Spinal cord (tissue), 10 donors: ENCODE results near the gene TRMT10B. TPM values are rescaled to one million over a fixed set of nuclear protein-coding genes. Genes with fewer than 3 reads are reported as not detected.

Source experiments
- DNase-seq, 6 donors: peaks; one replicate each; pipeline versions ENCODE4 v3.0.0 to v3.0.0-alpha.2; 2013 to 2015; ENCODE audit warnings: low spot score in 6 of 6, low read depth in 4 of 6
- H3K27ac ChIP-seq: one replicate; pipeline ENCODE4 v1.5.1; 2013; ENCODE audit warnings: low read depth, low read length, control low read depth
- H3K27me3 ChIP-seq: one replicate; pipeline ENCODE4 v1.6.1; 2013; ENCODE audit warnings: low read length; ENCODE audit not compliant: control insufficient read depth, insufficient read depth
- H3K36me3 ChIP-seq: one replicate; pipeline ENCODE4 v1.6.1; 2013; ENCODE audit warnings: low read length; ENCODE audit not compliant: control insufficient read depth, insufficient read depth
- H3K4me1 ChIP-seq: one replicate; pipeline ENCODE4 v1.6.1; 2013; ENCODE audit warnings: low read length; ENCODE audit not compliant: control insufficient read depth, insufficient read depth
- H3K4me3 ChIP-seq: one replicate; pipeline ENCODE4 v1.5.1; 2013; ENCODE audit warnings: low read depth, low read length, control low read depth
- H3K9me3 ChIP-seq: one replicate; pipeline ENCODE4 v1.6.1; 2013; ENCODE audit warnings: low read length; ENCODE audit not compliant: control insufficient read depth, insufficient read depth
- WGBS: methylation state at CpG from one replicate; pipeline ENCODE4 v1.1.5; 2013; ENCODE audit warnings: missing lambda C conversion rate; ENCODE audit not compliant: insufficient coverage; 5-methylcytosine and 5-hydroxymethylcytosine counted together
- polyA plus RNA-seq, 2 donors: library from polyadenylated mRNA; unstranded; fragments of 120-200 nt; gene quantifications; one replicate each; pipeline ENCODE4 v1.2.1, GENCODE V29; 2013; ENCODE audit not compliant: insufficient read length in 2 of 2
- total RNA-seq, 2 donors: library from RNA; depleted of rRNA in 1 of 2; stranded (reverse); fragments of 120-200 nt in 1 of 2; fragments of >200 nt in 1 of 2; gene quantifications; one replicate each; pipeline versions ENCODE4 v1.2.3 to v1.2.4, GENCODE V29; 2013 to 2014
- donor health status: healthy.

TRMT10B gene
- total and polyA plus RNA-seq, 4 donors = 4.8 to 22.5 (median 11.7) TPM

DNA sequence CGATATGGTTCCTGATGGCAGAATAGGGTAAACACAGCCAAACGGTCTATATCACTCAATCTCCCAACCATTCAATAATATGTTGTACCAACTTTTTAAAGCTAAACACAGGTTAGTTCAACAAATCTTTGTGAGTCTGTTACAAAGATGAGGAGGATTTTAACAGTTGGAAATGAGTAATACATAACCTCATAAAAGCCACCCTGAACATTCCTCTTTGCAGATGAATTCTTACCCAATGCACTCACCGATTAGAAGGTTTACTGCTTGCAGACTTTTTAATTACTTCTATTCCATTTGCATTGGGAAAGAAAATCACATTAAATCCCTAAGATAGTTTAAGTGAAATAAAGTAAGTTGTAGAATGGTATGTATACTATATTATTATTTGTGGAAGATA is 23.3 kb upstream of the TRMT10B start:
- Histone ChIP-seq H3K36me3 (no peaks in the 10 kb centered on the region), H3K27ac (no peak overlapping the region), H3K4me3 (no peak overlapping the region), H3K27me3 (no peaks in the 10 kb centered on the region), H3K9me3 (no peaks in the 10 kb centered on the region), H3K4me1 (peaks cover 10% of the 10 kb centered on the region)
- DNase-seq = no peak
- WGBS = no CpG with 5 or more reads among the region's 3 CpGs

DNA sequence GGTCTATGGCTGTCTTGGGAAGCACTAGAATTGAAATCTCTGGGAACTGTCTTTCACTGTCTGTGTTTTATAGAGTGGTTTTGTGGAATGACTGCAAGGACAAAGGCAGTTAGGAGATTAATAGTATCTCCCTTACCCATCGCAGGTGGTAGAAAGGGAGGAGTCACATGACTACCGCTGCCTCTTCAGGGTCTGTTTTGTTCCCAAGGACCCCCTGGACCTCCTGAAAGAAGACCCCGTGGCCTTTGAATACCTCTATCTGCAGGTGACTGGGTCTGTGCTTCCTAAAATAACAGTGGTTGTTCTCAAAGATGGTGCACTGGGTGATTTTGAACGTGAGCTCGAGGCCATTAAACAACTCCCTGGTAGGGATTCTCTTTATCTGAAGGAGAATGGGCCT is 22.8 kb upstream of the TRMT10B start:
- peaks cover 10% of the 10 kb centered on the region for H3K4me1 ChIP-seq
- H3K9me3 ChIP-seq = no peaks in the 10 kb centered on the region
- 23% methylated on average over 3 of the region's 5 CpGs for WGBS
- no peak overlapping the region for H3K27ac ChIP-seq
- no peak for DNase-seq
- H3K36me3 ChIP-seq = no peaks in the 10 kb centered on the region
- no peaks in the 10 kb centered on the region for H3K27me3 ChIP-seq
- H3K4me3 ChIP-seq = no peak overlapping the region

DNA sequence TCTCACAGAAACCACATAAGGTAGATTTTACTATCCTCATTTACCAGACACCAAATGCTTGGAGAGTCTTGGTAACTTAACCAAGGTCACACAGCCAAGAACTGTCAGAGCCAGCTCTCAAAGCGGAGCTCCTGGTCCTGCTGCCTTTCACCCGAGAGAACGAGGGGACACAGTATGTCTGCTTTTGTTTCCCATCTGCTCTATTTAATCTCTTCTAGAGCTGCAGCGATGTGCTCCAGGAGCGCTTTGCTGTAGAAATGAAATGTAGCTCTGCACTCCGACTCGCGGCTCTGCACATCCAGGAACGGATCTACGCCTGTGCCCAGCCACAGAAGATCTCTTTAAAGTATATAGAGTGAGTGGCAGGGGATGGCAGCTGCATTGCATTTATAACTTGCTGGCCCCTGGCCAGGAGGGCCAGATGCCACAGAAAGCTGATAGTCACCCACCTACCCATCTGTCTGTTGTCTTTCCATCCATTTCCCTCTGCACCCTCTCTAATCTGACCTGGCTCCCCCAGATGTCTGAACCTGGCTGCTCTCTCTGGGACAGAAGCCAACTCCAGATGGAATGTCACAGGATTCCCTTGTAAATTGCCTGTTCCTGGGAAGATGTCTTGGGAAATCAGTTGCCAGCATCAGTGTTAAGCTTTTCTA is 21.4 kb upstream of the TRMT10B start:
- Histone ChIP-seq H3K9me3 (no peaks in the 10 kb centered on the region), H3K27ac (no peak overlapping the region), H3K27me3 (no peaks in the 10 kb centered on the region), H3K4me1 (peaks cover 10% of the 10 kb centered on the region), H3K4me3 (no peak overlapping the region), H3K36me3 (peaks cover 3% of the 10 kb centered on the region)
- peak in 2 of 6 donors; percentile 80 for DNase-seq
- 17% methylated on average over 1 of the region's 10 CpGs for WGBS

DNA sequence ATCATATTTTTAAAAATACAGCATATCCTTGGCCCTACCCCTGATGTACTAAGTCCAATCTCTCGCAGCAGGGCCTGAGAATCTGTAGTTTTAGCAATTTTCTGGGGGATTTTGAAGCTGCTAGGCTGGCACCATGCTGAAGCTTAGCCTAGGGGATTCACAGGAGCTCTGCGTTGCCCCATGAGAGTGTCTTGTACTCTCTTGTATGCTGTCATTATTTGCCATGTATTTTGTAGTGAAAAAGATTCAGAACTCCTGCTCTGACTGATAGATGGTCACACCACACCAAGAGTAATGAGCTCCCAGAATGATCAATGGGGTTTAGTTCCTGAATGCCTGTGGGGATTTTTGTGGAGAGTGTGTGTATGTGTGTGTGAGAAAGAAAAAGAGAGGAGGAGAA is 20.7 kb upstream of the TRMT10B start:
- Histone ChIP-seq H3K4me1 (peaks cover 10% of the 10 kb centered on the region), H3K36me3 (peaks cover 3% of the 10 kb centered on the region), H3K9me3 (no peaks in the 10 kb centered on the region), H3K27me3 (no peaks in the 10 kb centered on the region), H3K27ac (no peak overlapping the region), H3K4me3 (no peak overlapping the region)
- no peak for DNase-seq
- 71% methylated on average over 1 of the region's 2 CpGs for WGBS

DNA sequence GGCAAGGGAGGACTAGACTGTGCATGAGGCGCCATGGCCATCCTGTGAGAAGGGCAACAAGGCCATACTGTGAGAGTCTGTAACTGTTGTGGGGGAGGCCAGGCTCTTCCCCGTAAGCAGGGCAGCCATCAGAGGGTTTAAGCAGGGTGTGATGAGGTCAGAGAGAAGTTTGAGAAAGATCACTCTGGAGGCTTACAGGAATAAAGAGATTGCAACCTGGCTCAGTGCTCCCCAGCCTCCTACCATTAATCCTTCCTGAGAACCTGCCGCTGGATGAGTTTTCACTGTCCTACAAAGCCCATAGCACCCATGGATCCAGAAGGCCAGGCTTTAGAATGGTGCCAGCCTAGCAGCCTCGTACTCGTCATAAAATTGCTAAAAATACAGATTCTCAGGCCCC is 14.4 kb upstream of the TRMT10B start:
- DNase-seq = no peak
- peaks cover 4% of the 10 kb centered on the region for H3K4me1 ChIP-seq
- no peak overlapping the region for H3K27ac ChIP-seq
- no peaks in the 10 kb centered on the region for H3K27me3 ChIP-seq
- peaks cover 20% of the 10 kb centered on the region for H3K36me3 ChIP-seq
- no peaks in the 10 kb centered on the region for H3K9me3 ChIP-seq
- no peak overlapping the region for H3K4me3 ChIP-seq
- WGBS = 86% methylated on average over 3 of the region's 5 CpGs

DNA sequence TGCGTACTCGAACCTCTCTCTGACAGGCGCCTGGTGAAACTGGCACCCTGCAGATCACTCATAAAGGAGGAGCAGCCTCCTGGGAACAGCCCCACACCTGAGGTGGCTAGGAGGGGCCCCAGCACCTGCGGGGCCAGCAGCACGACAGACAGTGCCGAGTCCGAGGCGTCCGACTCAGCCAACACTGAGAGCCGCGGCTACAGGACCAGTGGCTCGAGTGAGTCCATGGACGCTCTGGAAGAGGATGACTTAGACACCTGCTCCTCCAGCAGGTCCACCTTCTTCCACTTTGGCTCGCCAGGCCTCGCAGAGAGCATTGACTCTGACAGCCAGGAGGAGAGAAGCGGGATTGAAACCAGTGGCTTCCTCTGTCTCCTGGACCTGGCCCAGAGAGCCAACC is 13.5 kb upstream of the TRMT10B start:
- Histone ChIP-seq H3K36me3 (peaks cover 22% of the 10 kb centered on the region), H3K9me3 (no peaks in the 10 kb centered on the region), H3K4me3 (no peak overlapping the region), H3K4me1 (peaks cover 4% of the 10 kb centered on the region), H3K27ac (no peak overlapping the region), H3K27me3 (no peaks in the 10 kb centered on the region)
- no peak for DNase-seq
- 92% methylated on average over 16 of the region's 16 CpGs for WGBS

DNA sequence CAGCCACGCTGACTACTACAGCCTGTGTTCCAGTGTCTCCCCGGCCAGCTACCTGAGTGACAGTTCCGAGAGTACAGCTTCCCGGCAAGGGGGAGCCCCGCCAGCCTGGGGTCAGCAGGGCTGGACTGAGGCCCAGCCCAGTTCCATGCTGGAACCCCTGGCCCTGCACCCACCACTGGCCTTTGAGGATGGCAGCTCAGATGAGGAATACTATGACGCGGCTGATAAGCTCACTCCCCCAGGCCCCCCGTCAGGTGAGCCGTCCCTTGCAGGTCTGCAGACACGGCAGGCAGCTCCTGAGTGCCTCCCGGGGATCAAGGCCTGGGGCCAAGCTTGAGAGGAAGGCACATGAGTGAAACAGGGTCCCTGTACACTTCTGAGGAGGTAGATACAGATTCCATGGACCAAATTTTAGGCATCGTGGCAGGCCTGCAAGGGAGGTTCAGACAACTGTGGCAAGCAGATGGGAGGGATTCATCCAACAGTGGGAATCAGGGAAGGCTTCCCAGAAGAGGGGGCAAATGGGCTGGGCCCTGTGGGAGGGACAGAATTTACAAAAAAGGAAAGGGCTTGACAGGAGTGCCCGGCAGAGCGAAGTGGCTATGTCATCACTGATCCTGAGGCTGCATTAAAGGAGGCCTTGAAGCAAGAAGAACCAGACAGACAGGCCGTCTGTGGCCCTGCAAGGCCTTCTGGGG is 12.8 kb upstream of the TRMT10B start:
- Histone ChIP-seq H3K4me1 (peaks cover 4% of the 10 kb centered on the region), H3K27ac (no peak overlapping the region), H3K27me3 (no peaks in the 10 kb centered on the region), H3K9me3 (no peaks in the 10 kb centered on the region), H3K4me3 (no peak overlapping the region), H3K36me3 (peaks cover 22% of the 10 kb centered on the region)
- WGBS = 81% methylated on average over 15 of the region's 15 CpGs
- no peak for DNase-seq

DNA sequence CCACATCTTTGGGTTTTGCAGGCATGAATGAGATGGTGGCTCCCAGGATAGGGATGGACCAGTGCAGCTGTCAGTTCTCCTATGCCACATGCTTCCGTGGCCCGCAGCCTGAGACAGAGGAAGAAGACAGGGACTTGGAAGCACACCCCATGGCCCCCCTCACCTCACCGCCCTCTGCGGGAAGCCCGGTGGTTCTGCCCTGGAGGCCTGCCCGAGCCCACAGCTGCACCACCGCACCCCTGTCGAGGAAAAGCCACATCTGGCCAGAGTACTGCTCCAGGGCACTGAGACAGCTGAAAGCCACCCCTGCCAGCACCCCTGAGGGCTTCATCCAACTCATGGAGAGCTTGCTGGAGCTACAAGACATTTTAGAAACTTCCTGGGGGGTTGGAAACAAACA is 7.6 kb upstream of the TRMT10B start:
- H3K9me3 ChIP-seq = no peaks in the 10 kb centered on the region
- H3K4me3 ChIP-seq = no peak overlapping the region
- peaks cover 14% of the 10 kb centered on the region for H3K36me3 ChIP-seq
- no peaks in the 10 kb centered on the region for H3K27me3 ChIP-seq
- no peak for DNase-seq
- 79% methylated on average over 6 of the region's 8 CpGs for WGBS
- no peaks in the 10 kb centered on the region for H3K4me1 ChIP-seq
- no peak overlapping the region for H3K27ac ChIP-seq

DNA sequence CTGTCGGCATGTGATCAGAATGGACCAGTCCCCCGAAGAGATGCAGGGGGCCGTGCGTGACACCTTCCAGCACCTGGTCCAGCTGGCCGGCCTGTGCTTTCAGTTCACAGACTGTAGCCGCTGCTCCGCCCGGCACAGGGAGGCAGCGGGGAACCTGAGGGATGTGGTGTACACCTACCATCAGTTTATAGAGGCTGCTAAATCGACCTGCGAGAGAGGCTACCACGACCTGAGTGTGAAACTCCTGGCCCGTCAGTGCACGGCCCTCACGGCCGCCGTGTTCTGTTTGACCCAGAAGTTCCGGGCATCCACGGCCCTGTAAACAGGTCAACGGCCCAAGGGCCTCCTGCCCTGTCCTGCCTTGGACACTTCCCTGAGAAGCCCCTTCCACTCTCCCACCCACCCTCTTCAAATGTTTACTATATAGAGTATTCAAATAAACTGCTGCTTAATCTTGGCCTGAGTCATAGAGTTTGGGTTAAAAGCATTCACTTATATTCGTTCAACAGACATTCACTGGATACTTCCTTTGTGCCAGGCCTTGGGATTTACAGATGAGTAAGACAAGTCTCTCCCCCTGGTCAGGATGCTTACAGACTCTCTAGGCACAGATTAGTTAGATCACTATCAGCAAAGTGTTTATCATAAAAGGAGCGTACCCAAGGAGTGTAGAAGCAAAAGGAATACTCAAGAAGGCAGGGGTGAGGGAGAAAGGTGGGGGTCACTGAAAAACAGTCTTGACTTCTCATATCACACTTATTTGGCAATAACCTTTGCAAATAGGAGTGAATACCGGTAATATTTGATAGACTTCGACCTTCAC is 6.9 kb upstream of the TRMT10B start:
- no peaks in the 10 kb centered on the region for H3K9me3 ChIP-seq
- DNase-seq = no peak
- H3K36me3 ChIP-seq = peaks cover 10% of the 10 kb centered on the region
- H3K4me3 ChIP-seq = no peak overlapping the region
- H3K27me3 ChIP-seq = no peaks in the 10 kb centered on the region
- no peaks in the 10 kb centered on the region for H3K4me1 ChIP-seq
- no peak overlapping the region for H3K27ac ChIP-seq
- WGBS = 87% methylated on average over 21 of the region's 24 CpGs
